PC-3 (cell line): Measurements from ENCODE around the gene ZDHHC7. TPM values are rescaled to one million over a fixed set of nuclear protein-coding genes. Genes with fewer than 3 reads are reported as not detected.

Source experiments
- ATAC-seq: fragments of 200-7000 bp; cut with Tn5 transposase; 2 replicates; pipeline ENCODE4 v1.9.1; 2020; ENCODE audit warnings: mild to moderate bottlenecking, moderate library complexity
- BruUV-seq: library from RNA; stranded (reverse); fragments of 400-500 nt; replicated peaks from 2 replicates; lab custom pipeline; 2021; lab: Mats Ljungman, UMichigan
- CTCF ChIA-PET: fragments of 300-600 bp; sonication (Branson Sonifier 250); formaldehyde crosslinking; loops from one replicate; lab custom pipeline; 2022; ENCODE audit warnings: antibody characterized with exemption; lab: Charles Lee
- POLR2A ChIA-PET: fragments of 300-600 bp; sonication (Branson Sonifier 250); formaldehyde crosslinking; loops from one replicate; lab custom pipeline; 2022; ENCODE audit warnings: antibody characterized with exemption; ENCODE audit not compliant: unreplicated experiment; lab: Charles Lee
- DNase-seq: peaks from one replicate; pipeline ENCODE4 v3.0.0-alpha.2; 2015
- H2AFZ ChIP-seq: fragments of 300-600 bp; sonication (generic); 2 replicates; pipeline ENCODE4 v1.6.0; 2016; ENCODE audit warnings: antibody characterized with exemption, low read length
- H3F3A ChIP-seq: fragments of 300-600 bp; sonication (generic); one replicate; pipeline ENCODE4 v1.6.0; 2017; ENCODE audit warnings: antibody characterized with exemption, low read length, control low read depth, mild to moderate bottlenecking; ENCODE audit not compliant: unreplicated experiment
- H3K27ac ChIP-seq: fragments of 300-600 bp; sonication (generic); 2 replicates; pipeline ENCODE4 v1.5.1; 2016; ENCODE audit warnings: mild to moderate bottlenecking, low read length
- H3K27me3 ChIP-seq: fragments of 300-600 bp; sonication (generic); 2 replicates; pipeline ENCODE4 v1.6.1; 2016; ENCODE audit warnings: low read length, mixed read lengths
- H3K36me3 ChIP-seq: fragments of 300-600 bp; sonication (generic); 2 replicates; pipeline ENCODE4 v1.6.1; 2016; ENCODE audit warnings: low read depth, mixed run types, low read length, mixed read lengths
- H3K4me1 ChIP-seq: fragments of 300-600 bp; sonication (generic); 2 replicates; pipeline ENCODE4 v1.5.1; 2016; ENCODE audit warnings: low read length; ENCODE audit not compliant: insufficient read depth
- H3K4me2 ChIP-seq: fragments of 300-600 bp; sonication (generic); 2 replicates; pipeline ENCODE4 v1.6.0; 2016; ENCODE audit warnings: low read length
- H3K4me3 ChIP-seq: fragments of 300-600 bp; sonication (generic); 2 replicates; pipeline ENCODE4 v1.5.1; 2016; ENCODE audit warnings: mild to moderate bottlenecking, low read length, mixed read lengths
- H3K79me2 ChIP-seq: fragments of 300-600 bp; sonication (generic); 2 replicates; pipeline ENCODE4 v1.6.1; 2017; ENCODE audit warnings: low read length, mixed read lengths
- H3K9ac ChIP-seq: fragments of 300-600 bp; sonication (generic); 2 replicates; pipeline ENCODE4 v1.6.0; 2016; ENCODE audit warnings: mild to moderate bottlenecking, low read length
- H3K9me2 ChIP-seq: fragments of 300-600 bp; sonication (generic); replicated peaks from 2 replicates; pipeline ENCODE4 v1.6.1; 2016; ENCODE audit warnings: mixed run types, low read length, mixed read lengths
- H3K9me3 ChIP-seq: fragments of 300-600 bp; sonication (generic); 2 replicates; pipeline ENCODE4 v1.6.1; 2016; ENCODE audit warnings: low read length, mixed read lengths
- H4K20me1 ChIP-seq: fragments of 300-600 bp; sonication (generic); 2 replicates; pipeline ENCODE4 v1.6.1; 2016; ENCODE audit warnings: low read length, mixed read lengths
- EZH2 ChIP-seq: fragments of 300-600 bp; sonication (generic); IDR thresholded peaks from one replicate; pipeline ENCODE4 v1.6.1; 2017; ENCODE audit warnings: antibody characterized with exemption, mild to moderate bottlenecking, low read length; ENCODE audit not compliant: unreplicated experiment
- EZH2phosphoT487 ChIP-seq: fragments of 300-600 bp; sonication (generic); IDR thresholded peaks from 2 replicates; pipeline ENCODE4 v1.6.1; 2018; ENCODE audit warnings: mild to moderate bottlenecking, antibody characterized with exemption, low read length, borderline replicate concordance
- intact Hi-C: fragments of 100-400 bp; cut with micrococcal nuclease; formaldehyde crosslinking; loops from 2 replicates; pipeline ENCODE4 v1.9.0; 2023
- total RNA-seq: library from RNA; depleted of rRNA; stranded (reverse); fragments of >200 nt; gene quantifications from 2 replicates; pipeline ENCODE4 v1.2.3, GENCODE V29; 2014
- TF ChIP-seq, protein P1 (sequence below): fragments of 300-600 bp; sonication (generic); conservative IDR thresholded peaks from 2 replicates; pipeline ENCODE4 v1.5.1; 2017; ENCODE audit warnings: antibody characterized with exemption, low read depth, mild to moderate bottlenecking, low read length

ZDHHC7 gene
- total RNA-seq, 1 experiment from 2014 or later: 42.1 TPM

GRCh38 chr16:85003076-85003475 is 8.3 kb downstream of the ZDHHC7 start:
- H3K9me2 ChIP-seq: no peaks in the 10 kb centered on the region
- H3K4me2 ChIP-seq: no peak overlapping the region
- H4K20me1 ChIP-seq: no peaks in the 10 kb centered on the region
- no peaks in the 10 kb centered on the region for H3K9me3 ChIP-seq
- no peaks in the 10 kb centered on the region for H3F3A ChIP-seq
- H3K4me1 ChIP-seq: peaks cover 62% of the 10 kb centered on the region
- no peak overlapping the region for H3K9ac ChIP-seq
- POLR2A ChIA-PET: no interaction called here
- H3K4me3 ChIP-seq: no peak overlapping the region
- no peak for TF ChIP-seq EZH2
- no peak for TF ChIP-seq EZH2phosphoT487
- TF ChIP-seq, protein P1, sequence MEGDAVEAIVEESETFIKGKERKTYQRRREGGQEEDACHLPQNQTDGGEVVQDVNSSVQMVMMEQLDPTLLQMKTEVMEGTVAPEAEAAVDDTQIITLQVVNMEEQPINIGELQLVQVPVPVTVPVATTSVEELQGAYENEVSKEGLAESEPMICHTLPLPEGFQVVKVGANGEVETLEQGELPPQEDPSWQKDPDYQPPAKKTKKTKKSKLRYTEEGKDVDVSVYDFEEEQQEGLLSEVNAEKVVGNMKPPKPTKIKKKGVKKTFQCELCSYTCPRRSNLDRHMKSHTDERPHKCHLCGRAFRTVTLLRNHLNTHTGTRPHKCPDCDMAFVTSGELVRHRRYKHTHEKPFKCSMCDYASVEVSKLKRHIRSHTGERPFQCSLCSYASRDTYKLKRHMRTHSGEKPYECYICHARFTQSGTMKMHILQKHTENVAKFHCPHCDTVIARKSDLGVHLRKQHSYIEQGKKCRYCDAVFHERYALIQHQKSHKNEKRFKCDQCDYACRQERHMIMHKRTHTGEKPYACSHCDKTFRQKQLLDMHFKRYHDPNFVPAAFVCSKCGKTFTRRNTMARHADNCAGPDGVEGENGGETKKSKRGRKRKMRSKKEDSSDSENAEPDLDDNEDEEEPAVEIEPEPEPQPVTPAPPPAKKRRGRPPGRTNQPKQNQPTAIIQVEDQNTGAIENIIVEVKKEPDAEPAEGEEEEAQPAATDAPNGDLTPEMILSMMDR: no peak
- DNase-seq (no peak), ATAC-seq (no peak)
- no peaks in the 10 kb centered on the region for H3K36me3 ChIP-seq
- intact Hi-C loops: no loop called here
- CTCF ChIA-PET: no interaction called here
- no peak overlapping the region for H2AFZ ChIP-seq
- H3K79me2 ChIP-seq: peaks cover 90% of the 10 kb centered on the region
- H3K27ac ChIP-seq: no peak overlapping the region
- no TSS peak for BruUV-seq
- no peaks in the 10 kb centered on the region for H3K27me3 ChIP-seq

DNA sequence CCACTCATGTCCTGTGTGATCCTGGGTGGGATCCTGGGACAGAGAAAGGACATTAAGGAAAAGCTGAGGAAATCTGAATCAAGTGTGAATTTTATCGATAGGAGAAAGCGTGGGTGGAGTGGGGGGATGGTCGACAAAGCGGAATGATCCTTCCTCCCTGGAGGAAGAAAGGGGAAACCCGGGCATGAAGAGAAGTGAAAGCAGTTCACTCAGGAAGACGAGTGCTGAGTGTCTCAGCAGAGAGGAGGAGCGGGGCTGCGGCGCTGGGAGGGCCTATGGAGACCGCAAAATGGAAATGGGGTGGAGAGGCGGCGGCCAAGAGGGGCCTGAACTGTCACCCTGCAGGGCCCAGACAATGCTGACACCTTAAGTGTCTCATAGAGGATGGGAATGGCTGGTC is 8.7 kb downstream of the ZDHHC7 start:
- H3K9ac ChIP-seq: no peak overlapping the region

DNA sequence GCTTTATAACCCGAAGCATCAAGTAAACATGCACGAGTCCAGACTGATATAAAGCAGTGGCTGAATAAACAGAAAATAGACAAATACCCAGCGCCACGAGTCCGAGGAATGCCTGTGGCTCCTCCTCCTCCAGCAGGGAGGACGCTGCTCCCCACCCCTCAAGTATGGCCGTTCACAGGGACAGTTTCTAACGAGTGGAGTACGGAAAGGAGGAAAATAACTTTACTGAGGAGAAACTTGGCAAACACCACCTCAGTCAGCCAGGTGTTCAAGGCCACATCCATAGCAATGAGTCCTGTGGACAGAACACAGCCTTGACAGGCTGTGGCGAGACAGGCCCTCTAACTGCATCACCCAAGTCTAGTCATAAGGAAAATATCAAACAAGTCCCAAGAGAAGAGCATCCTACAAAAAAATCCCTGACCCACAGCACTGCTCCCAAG is 9.2 kb downstream of the ZDHHC7 start:
- Histone ChIP-seq H3K4me1 (peaks cover 62% of the 10 kb centered on the region), H3K36me3 (no peaks in the 10 kb centered on the region), H3K4me2 (no peak overlapping the region), H3K9me2 (no peaks in the 10 kb centered on the region), H3K4me3 (no peak overlapping the region), H3K79me2 (peaks cover 90% of the 10 kb centered on the region), H3K9me3 (no peaks in the 10 kb centered on the region), H3K9ac (no peak overlapping the region), H3F3A (no peaks in the 10 kb centered on the region), H3K27me3 (no peaks in the 10 kb centered on the region), H2AFZ (no peak overlapping the region), H4K20me1 (no peaks in the 10 kb centered on the region), H3K27ac (no peak overlapping the region)
- ChIA-PET CTCF (no interaction called here), POLR2A (no interaction called here)
- ATAC-seq (no peak), DNase-seq (no peak)
- no TSS peak for BruUV-seq
- TF ChIP-seq EZH2phosphoT487 (no peak), EZH2 (no peak)
- TF ChIP-seq, protein P1: no peak
- intact Hi-C loops: no loop called here

More for the DNA sequence above, 8.7 kb downstream of the ZDHHC7 start:
- DNase-seq: no peak
- H2AFZ ChIP-seq: no peak overlapping the region
- no peaks in the 10 kb centered on the region for H3K9me2 ChIP-seq
- no peaks in the 10 kb centered on the region for H4K20me1 ChIP-seq
- H3K4me3 ChIP-seq: no peak overlapping the region
- ChIA-PET CTCF (no interaction called here), POLR2A (no interaction called here)
- H3F3A ChIP-seq: no peaks in the 10 kb centered on the region
- H3K4me2 ChIP-seq: no peak overlapping the region
- no peak for TF ChIP-seq EZH2phosphoT487
- no peak for TF ChIP-seq EZH2
- ATAC-seq: no peak
- no peak overlapping the region for H3K27ac ChIP-seq
- peaks cover 90% of the 10 kb centered on the region for H3K79me2 ChIP-seq
- H3K9me3 ChIP-seq: no peaks in the 10 kb centered on the region
- H3K27me3 ChIP-seq: no peaks in the 10 kb centered on the region
- H3K36me3 ChIP-seq: no peaks in the 10 kb centered on the region
- H3K4me1 ChIP-seq: peaks cover 62% of the 10 kb centered on the region
- BruUV-seq: no TSS peak
- intact Hi-C loops: no loop called here
